Panc1 (cell line): ENCODE measurements around the gene PRSS27. TPM values are rescaled to one million over a fixed set of nuclear protein-coding genes. Genes with fewer than 3 reads are reported as not detected.
A peak's percentile ranks its signal among the peaks of the same experiment; 100 is the strongest.

Experiments used
- ATAC-seq: fragments of 200-7000 bp; cut with Tn5 transposase; 2 replicates; pipeline ENCODE4 v1.9.1; 2020; ENCODE audit warnings: mild to moderate bottlenecking, moderate library complexity
- BruUV-seq: library from RNA; stranded (reverse); fragments of 400-500 nt; replicated peaks from 2 replicates; lab custom pipeline; 2021; lab: Mats Ljungman, UMichigan
- CTCF ChIA-PET: fragments of 300-600 bp; sonication (Branson Sonifier 250); formaldehyde crosslinking; loops from one replicate; lab custom pipeline; 2022; ENCODE audit warnings: antibody characterized with exemption; lab: Charles Lee
- POLR2A ChIA-PET: fragments of 300-600 bp; sonication (Branson Sonifier 250); formaldehyde crosslinking; loops from one replicate; lab custom pipeline; 2022; ENCODE audit warnings: antibody characterized with exemption; lab: Charles Lee
- DNase-seq: peaks from one replicate; pipeline ENCODE4 v3.0.0-alpha.2; 2010; ENCODE audit warnings: low read depth, low spot score
- H3K27ac ChIP-seq: 2 replicates; pipeline ENCODE4 v1.5.1; 2011; ENCODE audit warnings: mild to moderate bottlenecking, low read length, inconsistent platforms
- H3K27me3 ChIP-seq: fragments of 200-500 bp; sonication (Bioruptor generic); 2 replicates; pipeline ENCODE4 v1.6.0; 2014; ENCODE audit warnings: low read length, inconsistent platforms; ENCODE audit not compliant: control insufficient read depth, insufficient read depth
- H3K36me3 ChIP-seq: fragments of 200-500 bp; sonication (Bioruptor generic); 2 replicates; pipeline ENCODE4 v1.5.1; 2014; ENCODE audit warnings: inconsistent platforms, mild to moderate bottlenecking, low read length, moderate library complexity; ENCODE audit not compliant: control insufficient read depth, insufficient read depth
- H3K4me1 ChIP-seq: 2 replicates; pipeline ENCODE4 v1.5.1; 2011; ENCODE audit warnings: inconsistent platforms, mild to moderate bottlenecking, low read length, moderate library complexity; ENCODE audit not compliant: control insufficient read depth, insufficient read depth
- H3K4me3 ChIP-seq, 2 experiments: 2 replicates each; pipeline ENCODE4 v1.5.1; 2011 to 2012; ENCODE audit warnings: low read depth in 2 of 2, low read length in 2 of 2, mild to moderate bottlenecking in 2 of 2, inconsistent platforms in 1 of 2, moderate library complexity in 1 of 2
- H3K9me3 ChIP-seq: fragments of 200-500 bp; sonication (Bioruptor generic); 2 replicates; pipeline ENCODE4 v1.5.1; 2014; ENCODE audit warnings: low read depth, mild to moderate bottlenecking, inconsistent platforms, low read length, moderate library complexity; ENCODE audit not compliant: control insufficient read depth, insufficient read depth
- CTCF ChIP-seq: fragments of 450-650 bp; IDR thresholded peaks from 2 replicates; pipeline ENCODE4 v1.5.1; 2017; ENCODE audit warnings: mild to moderate bottlenecking
- POLR2AphosphoS5 ChIP-seq: IDR thresholded peaks from 2 replicates; pipeline ENCODE4 v1.6.1; 2012; ENCODE audit warnings: mild to moderate bottlenecking, low read depth, low read length, moderate library complexity
- REST ChIP-seq, 2 experiments: IDR thresholded peaks; 2 replicates each; pipeline ENCODE4 v1.6.1; 2011 to 2012; ENCODE audit warnings: low read depth in 2 of 2, control low read depth in 1 of 2, low read length in 1 of 2, mild to moderate bottlenecking in 1 of 2, moderate library complexity in 1 of 2; ENCODE audit not compliant: insufficient read depth in 1 of 2
- SIN3A ChIP-seq: IDR thresholded peaks from 2 replicates; pipeline ENCODE4 v1.6.1; 2012; ENCODE audit warnings: low read depth, mild to moderate bottlenecking, low read length, moderate library complexity, borderline replicate concordance; ENCODE audit not compliant: insufficient read depth
- TCF7L2 ChIP-seq: IDR thresholded peaks from 2 replicates; pipeline ENCODE4 v1.6.1; 2011; ENCODE audit warnings: mild to moderate bottlenecking, low read depth, low read length, inconsistent platforms
- in situ Hi-C: cut with HindIII; loops from 2 replicates; pipeline ENCODE4 v1.10.0; 2016; ENCODE audit warnings: low sequenced_read_pairs, low pct_unique_long_range_greater_than_20kb
- intact Hi-C: fragments of 100-400 bp; cut with micrococcal nuclease; formaldehyde crosslinking; loops from one replicate; pipeline ENCODE4 v1.10.0; 2022; ENCODE audit not compliant: unreplicated experiment
- total RNA-seq: library from RNA; stranded (reverse); gene quantifications from one replicate; pipeline ENCODE4 v1.2.1, GENCODE V29; 2021; ENCODE audit not compliant: unreplicated experiment

The PRSS27 gene
- total RNA-seq, 1 experiment from 2014 or later, result 3.3 TPM

- BruUV-seq, result no TSS peak
- ChIA-PET CTCF (no interaction called here), POLR2A (interaction anchor here (0.5 kb wide), 1 partner anchor 45 kb away, joined by 3 read pairs; no protein-coding TSS in a partner anchor)
- Histone ChIP-seq H3K36me3 (no peaks in the 10 kb centered on the region), H3K27ac (peak overlapping the region; percentile 48; the same call in 1 of the 2 replicates), H3K27me3 (no peaks in the 10 kb centered on the region), H3K9me3 (no peaks in the 10 kb centered on the region), H3K4me3 (no peak overlapping the region), H3K4me1 (peaks cover 6% of the 10 kb centered on the region)
- in situ Hi-C loops (no loop called here), intact Hi-C loops (no loop called here)
- peak; percentile 2; the same call in 1 of the 2 replicates for ATAC-seq
- no peak for TF ChIP-seq SIN3A
- DNase-seq, result no peak
These were observed 18.6 kb upstream of the PRSS27 start for GRCh38 chr16:2738615-2739014.

- ATAC-seq, result no peak
- Histone ChIP-seq H3K27ac (no peak overlapping the region), H3K36me3 (no peaks in the 10 kb centered on the region), H3K4me3 (no peak overlapping the region), H3K27me3 (no peaks in the 10 kb centered on the region), H3K4me1 (peaks cover 6% of the 10 kb centered on the region), H3K9me3 (no peaks in the 10 kb centered on the region)
- in situ Hi-C loops, result no loop called here
- no TSS peak for BruUV-seq
- TF ChIP-seq TCF7L2, result no peak
- TF ChIP-seq POLR2AphosphoS5, result no peak
- TF ChIP-seq SIN3A, result no peak
- TF ChIP-seq CTCF, result no peak
- TF ChIP-seq REST (IDR thresholded peaks at IDR 0.05; ENCODE audit: insufficient read depth in 1 of 2, low read depth in 2 of 2, low read length in 1 of 2), result no peak
- no peak for DNase-seq
- intact Hi-C loops, result no loop called here
- ChIA-PET POLR2A (no interaction called here), CTCF (no interaction called here)
These were observed 17.9 kb upstream of the PRSS27 start for GRCh38 chr16:2737895-2738418.

- BruUV-seq, result no TSS peak
- ChIA-PET CTCF (no interaction called here), POLR2A (no interaction called here)
- TF ChIP-seq POLR2AphosphoS5 (no peak), REST (IDR thresholded peaks at IDR 0.05; ENCODE audit: insufficient read depth in 1 of 2, low read depth in 2 of 2, low read length in 1 of 2) (no peak), TCF7L2 (no peak), CTCF (no peak), SIN3A (no peak)
- in situ Hi-C loops (no loop called here), intact Hi-C loops (no loop called here)
- no peak overlapping the region for H3K27ac ChIP-seq
- ATAC-seq (no peak), DNase-seq (no peak)
- H3K4me3 ChIP-seq, result no peak overlapping the region
- H3K27me3 ChIP-seq, result no peaks in the 10 kb centered on the region
- H3K4me1 ChIP-seq, result peaks cover 6% of the 10 kb centered on the region
- H3K36me3 ChIP-seq, result no peaks in the 10 kb centered on the region
- H3K9me3 ChIP-seq, result no peaks in the 10 kb centered on the region
These were observed 17.2 kb upstream of the PRSS27 start for GRCh38 chr16:2737238-2737605.
